ENCODE measurements around the gene LHFPL6.

LHFPL6 gene

DNA sequence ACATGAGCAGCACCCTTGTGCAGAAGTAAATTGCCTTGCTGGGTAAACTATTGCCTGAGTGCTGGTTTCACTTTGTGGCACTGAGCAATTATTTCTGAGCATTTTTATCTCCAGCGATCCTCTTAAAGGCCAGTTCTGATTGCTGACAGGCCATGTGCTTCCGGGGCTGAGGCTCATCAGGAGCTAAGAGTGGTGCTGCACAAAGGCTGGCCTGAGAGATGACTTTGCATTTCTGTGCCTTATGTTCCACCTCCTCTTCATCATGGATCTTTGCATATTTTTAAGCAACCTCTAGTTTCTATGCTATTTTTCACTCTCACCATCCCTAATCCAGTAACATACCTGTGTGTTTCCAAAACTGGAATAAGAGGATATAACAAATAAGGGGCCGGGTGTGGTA, 34.9 kb upstream of the LHFPL6 start:
- Histone ChIP-seq H3K36me3 (ENCODE audit: insufficient read depth, low read length) (no peaks in the 10 kb centered on the region), H3F3A (ENCODE audit: insufficient read depth, low read length) (no peaks in the 10 kb centered on the region), H3K27me3 (ENCODE audit: insufficient read depth, low read length) (0 out of 2 replicates have a peak, but pooled peaks cover 3% of the 10 kb centered on the region), H3K4me3 (ENCODE audit: low read depth, low read length, poor library complexity, severe bottlenecking) (no peak overlapping the region), H3K4me2 (ENCODE audit: low read length) (no peak overlapping the region), H3K9me3 (ENCODE audit: low read length) (no peaks in the 10 kb centered on the region), H3K27ac (ENCODE audit: low read depth, low read length, poor library complexity, severe bottlenecking) (no peak overlapping the region), H3K9me2 (ENCODE audit: low read depth, low read length) (no peaks in the 10 kb centered on the region), H4K20me1 (ENCODE audit: insufficient read depth, low read length) (no peaks in the 10 kb centered on the region), H3K4me1 (ENCODE audit: insufficient read depth, low read length, severe bottlenecking) (no peaks in the 10 kb centered on the region), H3K79me2 (ENCODE audit: insufficient read depth, low read length) (no peaks in the 10 kb centered on the region), H2AFZ (ENCODE audit: low read length) (no peak overlapping the region), H3K9ac (ENCODE audit: low read length) (no peak overlapping the region)
- TF ChIP-seq, protein P1, sequence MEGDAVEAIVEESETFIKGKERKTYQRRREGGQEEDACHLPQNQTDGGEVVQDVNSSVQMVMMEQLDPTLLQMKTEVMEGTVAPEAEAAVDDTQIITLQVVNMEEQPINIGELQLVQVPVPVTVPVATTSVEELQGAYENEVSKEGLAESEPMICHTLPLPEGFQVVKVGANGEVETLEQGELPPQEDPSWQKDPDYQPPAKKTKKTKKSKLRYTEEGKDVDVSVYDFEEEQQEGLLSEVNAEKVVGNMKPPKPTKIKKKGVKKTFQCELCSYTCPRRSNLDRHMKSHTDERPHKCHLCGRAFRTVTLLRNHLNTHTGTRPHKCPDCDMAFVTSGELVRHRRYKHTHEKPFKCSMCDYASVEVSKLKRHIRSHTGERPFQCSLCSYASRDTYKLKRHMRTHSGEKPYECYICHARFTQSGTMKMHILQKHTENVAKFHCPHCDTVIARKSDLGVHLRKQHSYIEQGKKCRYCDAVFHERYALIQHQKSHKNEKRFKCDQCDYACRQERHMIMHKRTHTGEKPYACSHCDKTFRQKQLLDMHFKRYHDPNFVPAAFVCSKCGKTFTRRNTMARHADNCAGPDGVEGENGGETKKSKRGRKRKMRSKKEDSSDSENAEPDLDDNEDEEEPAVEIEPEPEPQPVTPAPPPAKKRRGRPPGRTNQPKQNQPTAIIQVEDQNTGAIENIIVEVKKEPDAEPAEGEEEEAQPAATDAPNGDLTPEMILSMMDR (IDR thresholded peaks at IDR 0.05; ENCODE audit: low read length): no peak
- no peak for TF ChIP-seq EZH2 (IDR thresholded peaks at IDR 0.05; ENCODE audit: borderline replicate concordance, low read length)

DNA sequence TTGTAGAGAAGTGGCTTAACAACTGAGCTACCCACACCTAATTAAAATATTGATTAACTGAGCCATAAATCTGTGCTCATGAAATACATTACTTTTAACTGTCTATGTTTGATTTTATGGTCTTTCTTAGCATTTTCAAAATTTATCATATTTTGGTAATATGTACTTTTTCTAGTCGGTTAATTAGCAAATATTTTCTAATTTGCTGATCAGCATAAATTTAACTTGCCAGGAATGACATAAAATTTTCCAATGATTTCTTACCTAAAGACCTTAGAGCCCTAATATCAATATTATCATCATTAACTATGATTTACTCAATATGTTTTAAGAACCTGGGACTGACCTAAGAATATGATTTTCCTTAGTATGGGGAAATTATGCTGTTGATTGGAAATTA, 32.6 kb upstream of the LHFPL6 start:
- Histone ChIP-seq H3K79me2 (ENCODE audit: insufficient read depth, low read length) (no peaks in the 10 kb centered on the region), H3K9ac (ENCODE audit: low read length) (no peak overlapping the region), H4K20me1 (ENCODE audit: insufficient read depth, low read length) (no peaks in the 10 kb centered on the region), H3K4me2 (ENCODE audit: low read length) (no peak overlapping the region), H3K9me2 (ENCODE audit: low read depth, low read length) (no peaks in the 10 kb centered on the region), H3F3A (ENCODE audit: insufficient read depth, low read length) (no peaks in the 10 kb centered on the region), H2AFZ (ENCODE audit: low read length) (no peak overlapping the region), H3K4me3 (ENCODE audit: low read depth, low read length, poor library complexity, severe bottlenecking) (no peak overlapping the region), H3K27ac (ENCODE audit: low read depth, low read length, poor library complexity, severe bottlenecking) (no peak overlapping the region), H3K36me3 (ENCODE audit: insufficient read depth, low read length) (no peaks in the 10 kb centered on the region), H3K4me1 (ENCODE audit: insufficient read depth, low read length, severe bottlenecking) (no peaks in the 10 kb centered on the region), H3K27me3 (ENCODE audit: insufficient read depth, low read length) (0 out of 2 replicates have a peak, but pooled peaks cover 3% of the 10 kb centered on the region), H3K9me3 (ENCODE audit: low read length) (no peaks in the 10 kb centered on the region)
- TF ChIP-seq, protein P1 (IDR thresholded peaks at IDR 0.05; ENCODE audit: low read length): no peak
- no peak for TF ChIP-seq EZH2 (IDR thresholded peaks at IDR 0.05; ENCODE audit: borderline replicate concordance, low read length)

DNA sequence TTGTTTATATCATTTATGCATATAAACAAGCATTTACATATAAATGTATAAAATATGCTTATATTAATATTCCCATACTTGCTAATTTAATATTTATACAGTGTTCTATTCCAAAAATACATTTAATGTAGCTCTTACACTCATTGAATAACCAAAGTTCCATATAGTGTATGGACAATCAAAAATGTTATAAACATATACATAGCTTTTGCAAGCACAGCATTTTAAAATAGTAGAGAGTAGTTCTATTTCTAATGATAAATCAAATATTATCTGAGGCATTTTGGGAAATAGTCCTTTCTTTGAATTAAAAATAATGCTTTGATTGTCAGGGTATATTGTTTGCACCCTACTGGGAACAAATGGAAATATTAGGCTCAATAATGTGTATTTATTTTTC, 30.0 kb upstream of the LHFPL6 start:
- Histone ChIP-seq H3F3A (ENCODE audit: insufficient read depth, low read length) (no peaks in the 10 kb centered on the region), H3K27ac (ENCODE audit: low read depth, low read length, poor library complexity, severe bottlenecking) (no peak overlapping the region), H3K36me3 (ENCODE audit: insufficient read depth, low read length) (no peaks in the 10 kb centered on the region), H3K4me1 (ENCODE audit: insufficient read depth, low read length, severe bottlenecking) (no peaks in the 10 kb centered on the region), H3K9me3 (ENCODE audit: low read length) (no peaks in the 10 kb centered on the region), H3K9me2 (ENCODE audit: low read depth, low read length) (no peaks in the 10 kb centered on the region), H3K4me3 (ENCODE audit: low read depth, low read length, poor library complexity, severe bottlenecking) (no peak overlapping the region), H3K27me3 (ENCODE audit: insufficient read depth, low read length) (0 out of 2 replicates have a peak, but pooled peaks cover 3% of the 10 kb centered on the region), H3K79me2 (ENCODE audit: insufficient read depth, low read length) (no peaks in the 10 kb centered on the region), H2AFZ (ENCODE audit: low read length) (no peak overlapping the region), H3K9ac (ENCODE audit: low read length) (no peak overlapping the region), H3K4me2 (ENCODE audit: low read length) (no peak overlapping the region), H4K20me1 (ENCODE audit: insufficient read depth, low read length) (no peaks in the 10 kb centered on the region)
- TF ChIP-seq, protein P1 (IDR thresholded peaks at IDR 0.05; ENCODE audit: low read length): no peak

All from OCI-LY1 (cell line).